Uterus (tissue), 4 donors: ENCODE data around the gene AIF1L. TPM values are rescaled to one million over a fixed set of nuclear protein-coding genes. Genes with fewer than 3 reads are reported as not detected.
"Not testable (repeated sequence)": the region's sequence is repeated elsewhere in the genome, so short reads cannot be mapped to it uniquely, and the experiment has no call there.

Source experiments
- DNase-seq, 2 donors: peaks; one replicate each; pipeline ENCODE4 v3.0.0-alpha.2; 2019 to 2020
- H3K27ac ChIP-seq, 2 donors: fragments of 200-600 bp; sonication (generic); 1 replicate in 1 of 2; 2 replicates in 1 of 2; pipeline ENCODE4 v1.5.1; 2016 to 2018
- H3K27me3 ChIP-seq, 2 donors: fragments of 200-600 bp; sonication (generic); one replicate each; pipeline ENCODE4 v1.5.1; 2018 to 2019; ENCODE audit warnings: control low read depth in 1 of 2
- H3K36me3 ChIP-seq, 2 donors: fragments of 200-600 bp; sonication (generic); one replicate each; pipeline ENCODE4 v1.5.1; 2019; ENCODE audit warnings: control low read depth in 1 of 2
- H3K4me1 ChIP-seq, 2 donors: fragments of 200-600 bp; sonication (generic); one replicate each; pipeline ENCODE4 v1.5.1; 2018 to 2019; ENCODE audit warnings: control low read depth in 1 of 2
- H3K4me3 ChIP-seq, 2 donors: fragments of 200-600 bp; sonication (generic); 1 replicate in 1 of 2; 2 replicates in 1 of 2; pipeline ENCODE4 v1.5.1; 2018 to 2019; ENCODE audit warnings: mild to moderate bottlenecking in 1 of 2
- H3K9me3 ChIP-seq, 2 donors: fragments of 200-600 bp; sonication (generic); one replicate each; pipeline ENCODE4 v1.5.1; 2019; ENCODE audit warnings: control low read depth in 1 of 2
- CTCF ChIP-seq, 4 experiments: fragments of 200-600 bp in 2 of 4; fragments of 450-650 bp in 2 of 4; sonication (generic) in 2 of 4; IDR thresholded peaks; one replicate each; pipeline ENCODE4 v1.5.1; 2016 to 2019; ENCODE audit warnings: antibody characterized with exemption in 4 of 4, mild to moderate bottlenecking in 2 of 4, moderate library complexity in 1 of 4
- POLR2A ChIP-seq, 2 donors: fragments of 450-650 bp; IDR thresholded peaks; one replicate each; pipeline ENCODE4 v1.6.1; 2016; ENCODE audit warnings: antibody characterized with exemption in 2 of 2, mild to moderate bottlenecking in 1 of 2, moderate library complexity in 1 of 2
- intact Hi-C: fragments of 100-400 bp; cut with DNase I; formaldehyde crosslinking; loops from one replicate; pipeline ENCODE4 v1.15.1; 2023; ENCODE audit warnings: low total_unique reads
- total RNA-seq, 4 donors: library from RNA; depleted of rRNA in 3 of 4; stranded (reverse); fragments of >200 nt in 3 of 4; gene quantifications; one replicate each; pipeline versions ENCODE4 v1.1.0 to v1.2.4, GENCODE V29; 2014 to 2023
- donor health status: DM: yes; HTN: yes; CAD: no.

AIF1L gene
- total RNA-seq, 4 donors from 2014 or later: 4.9 to 27.3 (median 16.8) TPM

GRCh38 chr9:131111854-131112311 is 15.6 kb downstream of the AIF1L start:
- intact Hi-C loops: no loop called here
- Histone ChIP-seq H3K27ac (no peak overlapping the region), H3K36me3 (no peaks in the 10 kb centered on the region), H3K4me3 (no peak overlapping the region), H3K4me1 (no peaks in the 10 kb centered on the region), H3K9me3 (no peaks in the 10 kb centered on the region), H3K27me3 (no peaks in the 10 kb centered on the region)
- TF ChIP-seq POLR2A (IDR thresholded peaks at IDR 0.05): no peak
- TF ChIP-seq CTCF (IDR thresholded peaks at IDR 0.05): no peak
- no peak for DNase-seq

- H3K4me3 ChIP-seq: no peak overlapping the region
Observed at GRCh38 chr9:131112374-131113154, 16.2 kb downstream of the AIF1L start.

DNA sequence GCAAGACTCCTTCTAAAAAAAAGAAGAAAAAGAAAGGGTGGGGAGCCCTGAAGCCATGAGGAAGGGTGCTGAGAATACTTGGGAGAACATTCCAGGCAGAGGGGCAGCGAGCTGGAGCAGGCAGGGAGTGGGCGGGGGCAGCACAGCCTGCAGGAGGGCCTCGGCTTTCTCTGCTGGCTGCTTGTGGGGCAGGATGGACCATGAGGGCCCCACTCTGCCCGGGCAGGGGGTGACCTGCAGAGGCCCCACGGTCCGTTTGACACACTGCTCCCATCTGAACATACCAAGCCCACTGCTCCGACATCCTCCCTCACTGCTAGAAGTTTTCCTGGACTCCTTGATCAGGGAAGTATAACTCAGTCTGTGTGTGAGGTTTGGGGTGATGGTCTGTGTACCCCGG is 17.3 kb downstream of the AIF1L start:
- TF ChIP-seq CTCF (IDR thresholded peaks at IDR 0.05) (no peak), POLR2A (IDR thresholded peaks at IDR 0.05) (no peak)
- Histone ChIP-seq H3K27ac (no peak overlapping the region), H3K27me3 (no peaks in the 10 kb centered on the region), H3K9me3 (no peaks in the 10 kb centered on the region), H3K4me3 (no peak overlapping the region), H3K4me1 (no peaks in the 10 kb centered on the region), H3K36me3 (no peaks in the 10 kb centered on the region)
- no peak for DNase-seq
- intact Hi-C loops: no loop called here

More at GRCh38 chr9:131112374-131113154, 16.2 kb downstream of the AIF1L start:
- Histone ChIP-seq H3K9me3 (no peaks in the 10 kb centered on the region), H3K27me3 (no peaks in the 10 kb centered on the region), H3K27ac (no peak overlapping the region), H3K36me3 (no peaks in the 10 kb centered on the region), H3K4me1 (no peaks in the 10 kb centered on the region)
- intact Hi-C loops: no loop called here
- no peak for DNase-seq
- TF ChIP-seq POLR2A (IDR thresholded peaks at IDR 0.05) (no peak), CTCF (IDR thresholded peaks at IDR 0.05) (no peak)

- H3K27me3 ChIP-seq: no peaks in the 10 kb centered on the region
- TF ChIP-seq POLR2A (IDR thresholded peaks at IDR 0.05): no peak
- TF ChIP-seq CTCF (IDR thresholded peaks at IDR 0.05): no peak
- no peak overlapping the region for H3K4me3 ChIP-seq
- DNase-seq: no peak
- H3K4me1 ChIP-seq: no peaks in the 10 kb centered on the region
- no peaks in the 10 kb centered on the region for H3K36me3 ChIP-seq
- intact Hi-C loops: no loop called here
- no peaks in the 10 kb centered on the region for H3K9me3 ChIP-seq
- H3K27ac ChIP-seq: no peak overlapping the region
Observed at GRCh38 chr9:131114084-131114535, 17.8 kb downstream of the AIF1L start.

DNA sequence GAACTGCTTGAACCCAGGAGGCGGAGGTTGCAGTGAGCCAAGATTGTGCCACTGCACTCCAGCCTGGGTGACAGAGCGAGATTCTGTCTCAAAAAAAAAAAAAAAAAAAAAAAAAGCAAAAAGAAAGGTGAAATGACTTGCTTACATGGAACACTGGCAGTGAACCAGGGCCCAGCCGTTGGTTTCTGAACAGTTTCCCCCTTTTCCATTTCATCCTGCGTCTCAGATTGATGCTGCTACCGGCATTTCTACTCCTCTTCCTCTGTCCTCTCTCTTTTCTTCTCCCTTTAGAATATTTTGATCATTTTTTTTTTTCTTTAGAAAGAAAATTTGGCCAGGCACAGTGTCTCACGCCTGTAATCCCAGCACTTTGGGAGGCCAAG is 19.0 kb downstream of the AIF1L start:
- H3K36me3 ChIP-seq, DNase-seq, H3K27ac ChIP-seq, intact Hi-C loops, H3K9me3 ChIP-seq, H3K4me3 ChIP-seq, H3K4me1 ChIP-seq, H3K27me3 ChIP-seq: not testable (repeated sequence)
